ENCODE data around the gene TM4SF1. TPM values are rescaled to one million over a fixed set of nuclear protein-coding genes. Genes with fewer than 3 reads are reported as not detected.

Gene TM4SF1
- total and polyA plus RNA-seq, 2 experiments from 2014 or later, result 0.10 to 0.74 TPM

DNA sequence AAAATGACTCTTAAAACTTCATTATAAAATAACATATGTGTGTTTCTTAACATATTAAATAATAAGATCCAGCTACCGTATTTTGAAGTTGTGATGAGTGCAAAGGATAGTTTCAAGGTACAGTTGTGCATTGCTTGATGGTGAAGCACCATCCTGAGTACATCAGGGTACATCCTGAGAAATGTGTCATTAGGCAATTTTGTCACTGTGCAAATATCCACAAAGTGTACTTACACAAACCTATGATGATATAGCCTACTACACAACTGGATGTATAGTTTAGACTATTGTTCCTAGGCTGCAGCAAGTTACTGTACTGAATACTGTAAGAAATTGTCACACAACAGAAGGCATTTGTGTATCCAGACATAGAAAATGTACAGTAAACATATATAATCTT is 20.8 kb upstream of the TM4SF1 start (continued):
- TF ChIP-seq, protein P1, sequence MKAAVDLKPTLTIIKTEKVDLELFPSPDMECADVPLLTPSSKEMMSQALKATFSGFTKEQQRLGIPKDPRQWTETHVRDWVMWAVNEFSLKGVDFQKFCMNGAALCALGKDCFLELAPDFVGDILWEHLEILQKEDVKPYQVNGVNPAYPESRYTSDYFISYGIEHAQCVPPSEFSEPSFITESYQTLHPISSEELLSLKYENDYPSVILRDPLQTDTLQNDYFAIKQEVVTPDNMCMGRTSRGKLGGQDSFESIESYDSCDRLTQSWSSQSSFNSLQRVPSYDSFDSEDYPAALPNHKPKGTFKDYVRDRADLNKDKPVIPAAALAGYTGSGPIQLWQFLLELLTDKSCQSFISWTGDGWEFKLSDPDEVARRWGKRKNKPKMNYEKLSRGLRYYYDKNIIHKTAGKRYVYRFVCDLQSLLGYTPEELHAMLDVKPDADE (IDR thresholded peaks at IDR 0.05), result no peak

DNA sequence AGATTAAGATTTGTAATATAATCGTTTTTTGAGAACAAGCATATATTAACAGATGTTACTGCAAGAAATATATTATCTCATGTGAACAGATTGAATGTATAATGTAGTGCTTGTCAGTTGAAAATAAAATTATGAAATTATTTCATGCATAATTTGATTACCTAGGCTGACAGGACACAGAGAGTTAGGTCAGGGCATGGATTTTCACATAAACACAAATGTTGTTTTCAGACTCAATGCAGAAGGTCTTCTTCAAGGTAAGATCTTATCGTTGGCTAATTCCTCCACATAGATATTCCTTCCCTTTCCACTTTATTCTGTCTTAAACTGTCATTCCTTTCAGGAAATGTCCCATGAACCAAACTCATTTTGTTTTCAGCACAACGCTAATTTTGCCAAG is 20.1 kb upstream of the TM4SF1 start:
- Mint-ChIP-seq H3K27ac (no peak overlapping the region), H3K4me1 (no peaks in the 10 kb centered on the region), H3K36me3 (ENCODE audit: low read depth) (no peaks in the 10 kb centered on the region), H3K9me3 (no peaks in the 10 kb centered on the region), H3K4me3 (no peak overlapping the region), H3K27me3 (ENCODE audit: insufficient read depth, low read depth, poor library complexity) (no peaks in the 10 kb centered on the region)
- H4K20me1 ChIP-seq (replicated peaks; ENCODE audit: insufficient read depth), result no peaks in the 10 kb centered on the region
- H3K9me2 ChIP-seq (ENCODE audit: insufficient read depth), result no peaks in the 10 kb centered on the region
- DNase-seq (ENCODE audit: low spot score) (no peak), ATAC-seq (no peak)
- H3K27me3 ChIP-seq (ENCODE audit: insufficient read depth), result no peaks in the 10 kb centered on the region
- H3K27ac ChIP-seq (ENCODE audit: low read depth), result no peak overlapping the region
- H3K4me2 ChIP-seq, result no peak overlapping the region
- H3K36me3 ChIP-seq (ENCODE audit: insufficient read depth), result no peaks in the 10 kb centered on the region
- no peak overlapping the region for H2AFZ ChIP-seq
- no peaks in the 10 kb centered on the region for H3K79me2 ChIP-seq (replicated peaks; ENCODE audit: insufficient read depth)
- no peaks in the 10 kb centered on the region for H3F3A ChIP-seq (replicated peaks; ENCODE audit: low read depth)
- H3K4me1 ChIP-seq (ENCODE audit: insufficient read depth), result no peaks in the 10 kb centered on the region
- no peak overlapping the region for H3K4me3 ChIP-seq
- TF ChIP-seq STAT1 (IDR thresholded peaks at IDR 0.05; ENCODE audit: unreplicated experiment) (no peak), EZH2phosphoT487 (IDR thresholded peaks at IDR 0.05; ENCODE audit: unreplicated experiment) (no peak), EZH2 (IDR thresholded peaks at IDR 0.05; ENCODE audit: low read depth, unreplicated experiment) (no peak), POLR2AphosphoS5 (IDR thresholded peaks at IDR 0.05; ENCODE audit: low read depth) (no peak), ZNF114 (CRISPR knock-in tag; IDR thresholded peaks at IDR 0.05) (no peak), NANOG (IDR thresholded peaks at IDR 0.05; ENCODE audit: borderline replicate concordance) (no peak), ZNF331 (CRISPR knock-in tag; IDR thresholded peaks at IDR 0.05; ENCODE audit: low read depth) (no peak), CREB1 (CRISPR knock-in tag; IDR thresholded peaks at IDR 0.05; ENCODE audit: low read depth) (no peak), JUNB (IDR thresholded peaks at IDR 0.05; ENCODE audit: unreplicated experiment) (no peak)
- TF ChIP-seq, protein P2, sequence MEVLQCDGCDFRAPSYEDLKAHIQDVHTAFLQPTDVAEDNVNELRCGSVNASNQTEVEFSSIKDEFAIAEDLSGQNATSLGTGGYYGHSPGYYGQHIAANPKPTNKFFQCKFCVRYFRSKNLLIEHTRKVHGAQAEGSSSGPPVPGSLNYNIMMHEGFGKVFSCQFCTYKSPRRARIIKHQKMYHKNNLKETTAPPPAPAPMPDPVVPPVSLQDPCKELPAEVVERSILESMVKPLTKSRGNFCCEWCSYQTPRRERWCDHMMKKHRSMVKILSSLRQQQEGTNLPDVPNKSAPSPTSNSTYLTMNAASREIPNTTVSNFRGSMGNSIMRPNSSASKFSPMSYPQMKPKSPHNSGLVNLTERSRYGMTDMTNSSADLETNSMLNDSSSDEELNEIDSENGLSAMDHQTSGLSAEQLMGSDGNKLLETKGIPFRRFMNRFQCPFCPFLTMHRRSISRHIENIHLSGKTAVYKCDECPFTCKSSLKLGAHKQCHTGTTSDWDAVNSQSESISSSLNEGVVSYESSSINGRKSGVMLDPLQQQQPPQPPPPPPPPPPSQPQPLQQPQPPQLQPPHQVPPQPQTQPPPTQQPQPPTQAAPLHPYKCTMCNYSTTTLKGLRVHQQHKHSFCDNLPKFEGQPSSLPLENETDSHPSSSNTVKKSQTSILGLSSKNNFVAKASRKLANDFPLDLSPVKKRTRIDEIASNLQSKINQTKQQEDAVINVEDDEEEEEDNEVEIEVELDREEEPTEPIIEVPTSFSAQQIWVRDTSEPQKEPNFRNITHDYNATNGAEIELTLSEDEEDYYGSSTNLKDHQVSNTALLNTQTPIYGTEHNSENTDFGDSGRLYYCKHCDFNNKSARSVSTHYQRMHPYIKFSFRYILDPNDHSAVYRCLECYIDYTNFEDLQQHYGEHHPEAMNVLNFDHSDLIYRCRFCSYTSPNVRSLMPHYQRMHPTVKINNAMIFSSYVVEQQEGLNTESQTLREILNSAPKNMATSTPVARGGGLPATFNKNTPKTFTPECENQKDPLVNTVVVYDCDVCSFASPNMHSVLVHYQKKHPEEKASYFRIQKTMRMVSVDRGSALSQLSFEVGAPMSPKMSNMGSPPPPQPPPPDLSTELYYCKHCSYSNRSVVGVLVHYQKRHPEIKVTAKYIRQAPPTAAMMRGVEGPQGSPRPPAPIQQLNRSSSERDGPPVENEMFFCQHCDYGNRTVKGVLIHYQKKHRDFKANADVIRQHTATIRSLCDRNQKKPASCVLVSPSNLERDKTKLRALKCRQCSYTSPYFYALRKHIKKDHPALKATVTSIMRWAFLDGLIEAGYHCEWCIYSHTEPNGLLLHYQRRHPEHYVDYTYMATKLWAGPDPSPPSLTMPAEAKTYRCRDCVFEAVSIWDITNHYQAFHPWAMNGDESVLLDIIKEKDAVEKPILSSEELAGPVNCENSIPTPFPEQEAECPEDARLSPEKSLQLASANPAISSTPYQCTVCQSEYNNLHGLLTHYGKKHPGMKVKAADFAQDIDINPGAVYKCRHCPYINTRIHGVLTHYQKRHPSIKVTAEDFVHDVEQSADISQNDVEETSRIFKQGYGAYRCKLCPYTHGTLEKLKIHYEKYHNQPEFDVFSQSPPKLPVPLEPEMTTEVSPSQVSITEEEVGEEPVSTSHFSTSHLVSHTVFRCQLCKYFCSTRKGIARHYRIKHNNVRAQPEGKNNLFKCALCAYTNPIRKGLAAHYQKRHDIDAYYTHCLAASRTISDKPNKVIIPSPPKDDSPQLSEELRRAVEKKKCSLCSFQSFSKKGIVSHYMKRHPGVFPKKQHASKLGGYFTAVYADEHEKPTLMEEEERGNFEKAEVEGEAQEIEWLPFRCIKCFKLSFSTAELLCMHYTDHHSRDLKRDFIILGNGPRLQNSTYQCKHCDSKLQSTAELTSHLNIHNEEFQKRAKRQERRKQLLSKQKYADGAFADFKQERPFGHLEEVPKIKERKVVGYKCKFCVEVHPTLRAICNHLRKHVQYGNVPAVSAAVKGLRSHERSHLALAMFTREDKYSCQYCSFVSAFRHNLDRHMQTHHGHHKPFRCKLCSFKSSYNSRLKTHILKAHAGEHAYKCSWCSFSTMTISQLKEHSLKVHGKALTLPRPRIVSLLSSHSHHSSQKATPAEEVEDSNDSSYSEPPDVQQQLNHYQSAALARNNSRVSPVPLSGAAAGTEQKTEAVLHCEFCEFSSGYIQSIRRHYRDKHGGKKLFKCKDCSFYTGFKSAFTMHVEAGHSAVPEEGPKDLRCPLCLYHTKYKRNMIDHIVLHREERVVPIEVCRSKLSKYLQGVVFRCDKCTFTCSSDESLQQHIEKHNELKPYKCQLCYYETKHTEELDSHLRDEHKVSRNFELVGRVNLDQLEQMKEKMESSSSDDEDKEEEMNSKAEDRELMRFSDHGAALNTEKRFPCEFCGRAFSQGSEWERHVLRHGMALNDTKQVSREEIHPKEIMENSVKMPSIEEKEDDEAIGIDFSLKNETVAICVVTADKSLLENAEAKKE (CRISPR knock-in tag; IDR thresholded peaks at IDR 0.05), result no peak
- TF ChIP-seq, protein P3, sequence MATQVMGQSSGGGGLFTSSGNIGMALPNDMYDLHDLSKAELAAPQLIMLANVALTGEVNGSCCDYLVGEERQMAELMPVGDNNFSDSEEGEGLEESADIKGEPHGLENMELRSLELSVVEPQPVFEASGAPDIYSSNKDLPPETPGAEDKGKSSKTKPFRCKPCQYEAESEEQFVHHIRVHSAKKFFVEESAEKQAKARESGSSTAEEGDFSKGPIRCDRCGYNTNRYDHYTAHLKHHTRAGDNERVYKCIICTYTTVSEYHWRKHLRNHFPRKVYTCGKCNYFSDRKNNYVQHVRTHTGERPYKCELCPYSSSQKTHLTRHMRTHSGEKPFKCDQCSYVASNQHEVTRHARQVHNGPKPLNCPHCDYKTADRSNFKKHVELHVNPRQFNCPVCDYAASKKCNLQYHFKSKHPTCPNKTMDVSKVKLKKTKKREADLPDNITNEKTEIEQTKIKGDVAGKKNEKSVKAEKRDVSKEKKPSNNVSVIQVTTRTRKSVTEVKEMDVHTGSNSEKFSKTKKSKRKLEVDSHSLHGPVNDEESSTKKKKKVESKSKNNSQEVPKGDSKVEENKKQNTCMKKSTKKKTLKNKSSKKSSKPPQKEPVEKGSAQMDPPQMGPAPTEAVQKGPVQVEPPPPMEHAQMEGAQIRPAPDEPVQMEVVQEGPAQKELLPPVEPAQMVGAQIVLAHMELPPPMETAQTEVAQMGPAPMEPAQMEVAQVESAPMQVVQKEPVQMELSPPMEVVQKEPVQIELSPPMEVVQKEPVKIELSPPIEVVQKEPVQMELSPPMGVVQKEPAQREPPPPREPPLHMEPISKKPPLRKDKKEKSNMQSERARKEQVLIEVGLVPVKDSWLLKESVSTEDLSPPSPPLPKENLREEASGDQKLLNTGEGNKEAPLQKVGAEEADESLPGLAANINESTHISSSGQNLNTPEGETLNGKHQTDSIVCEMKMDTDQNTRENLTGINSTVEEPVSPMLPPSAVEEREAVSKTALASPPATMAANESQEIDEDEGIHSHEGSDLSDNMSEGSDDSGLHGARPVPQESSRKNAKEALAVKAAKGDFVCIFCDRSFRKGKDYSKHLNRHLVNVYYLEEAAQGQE (IDR thresholded peaks at IDR 0.05; ENCODE audit: unreplicated experiment), result no peak
- TF ChIP-seq, protein P4, sequence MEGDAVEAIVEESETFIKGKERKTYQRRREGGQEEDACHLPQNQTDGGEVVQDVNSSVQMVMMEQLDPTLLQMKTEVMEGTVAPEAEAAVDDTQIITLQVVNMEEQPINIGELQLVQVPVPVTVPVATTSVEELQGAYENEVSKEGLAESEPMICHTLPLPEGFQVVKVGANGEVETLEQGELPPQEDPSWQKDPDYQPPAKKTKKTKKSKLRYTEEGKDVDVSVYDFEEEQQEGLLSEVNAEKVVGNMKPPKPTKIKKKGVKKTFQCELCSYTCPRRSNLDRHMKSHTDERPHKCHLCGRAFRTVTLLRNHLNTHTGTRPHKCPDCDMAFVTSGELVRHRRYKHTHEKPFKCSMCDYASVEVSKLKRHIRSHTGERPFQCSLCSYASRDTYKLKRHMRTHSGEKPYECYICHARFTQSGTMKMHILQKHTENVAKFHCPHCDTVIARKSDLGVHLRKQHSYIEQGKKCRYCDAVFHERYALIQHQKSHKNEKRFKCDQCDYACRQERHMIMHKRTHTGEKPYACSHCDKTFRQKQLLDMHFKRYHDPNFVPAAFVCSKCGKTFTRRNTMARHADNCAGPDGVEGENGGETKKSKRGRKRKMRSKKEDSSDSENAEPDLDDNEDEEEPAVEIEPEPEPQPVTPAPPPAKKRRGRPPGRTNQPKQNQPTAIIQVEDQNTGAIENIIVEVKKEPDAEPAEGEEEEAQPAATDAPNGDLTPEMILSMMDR (conservative IDR thresholded peaks at IDR 0.05; ENCODE audit: low read depth in 2 of 2), result no peak
